HepG2 (cell line): ENCODE data around the gene GRIK3. TPM values are rescaled to one million over a fixed set of nuclear protein-coding genes. Genes with fewer than 3 reads are reported as not detected.

Experiments used
- ATAC-seq: fragments of 200-7000 bp; cut with Tn5 transposase; 3 replicates; pipeline ENCODE4 v1.9.1; 2020; ENCODE audit warnings: mild to moderate bottlenecking, moderate library complexity
- BruUV-seq: library from RNA; stranded (reverse); fragments of 400-500 nt; replicated peaks from 2 replicates; lab custom pipeline; 2021; lab: Mats Ljungman, UMichigan
- CTCF ChIA-PET: fragments of 300-600 bp; formaldehyde crosslinking; extraction: SDS; loops from one replicate; lab custom pipeline; 2021; ENCODE audit warnings: low total read pairs, inconsistent platforms, low intra/inter-chr PET ratio; lab: Yijun Ruan, JAX
- POLR2A ChIA-PET: fragments of 350-600 bp; sonication (Branson Sonifier 250); formaldehyde crosslinking; loops from one replicate; lab custom pipeline; 2020; ENCODE audit warnings: antibody characterized with exemption, inconsistent platforms; lab: Yijun Ruan, JAX
- DNase-seq: peaks from one replicate; pipeline ENCODE4 v3.0.0-alpha.2; 2015; ENCODE audit warnings: low spot score
- FAIRE-seq: peaks from 3 replicates; lab custom pipeline; 2011; peaks lifted over from hg19 to GRCh38; lab: Jason Lieb, UNC
- H2AFZ ChIP-seq: one replicate; pipeline ENCODE4 v1.6.1; 2011; ENCODE audit warnings: low read length, inconsistent platforms
- H3K27ac ChIP-seq: fragments of 300-600 bp; 3 replicates; pipeline ENCODE4 v1.8.0; 2011; ENCODE audit warnings: mixed run types, mild to moderate bottlenecking, mixed read lengths, low read length, inconsistent platforms; ENCODE audit not compliant: insufficient read depth; ENCODE audit errors: extremely low read length
- H3K27me3 ChIP-seq, 2 experiments: fragments of 200-600 bp in 1 of 2; 2 replicates in 1 of 2; 3 replicates in 1 of 2; pipeline versions ENCODE4 v1.6.0 to v1.8.0; 2011; ENCODE audit warnings: low read length in 2 of 2, mild to moderate bottlenecking in 2 of 2, moderate library complexity in 2 of 2, inconsistent platforms in 1 of 2; ENCODE audit not compliant: insufficient read depth in 2 of 2, control insufficient read depth in 1 of 2
- H3K36me3 ChIP-seq, 2 experiments: fragments of 200-600 bp in 1 of 2; replicated peaks in 1 of 2; 2 replicates in 1 of 2; 3 replicates in 1 of 2; pipeline versions ENCODE4 v1.5.1 to v1.8.0; 2011; ENCODE audit warnings: low read length in 2 of 2, inconsistent platforms in 1 of 2; ENCODE audit not compliant: insufficient read depth in 2 of 2, control insufficient read depth in 1 of 2
- H3K4me1 ChIP-seq: 2 replicates; pipeline ENCODE4 v1.5.1; 2012; ENCODE audit warnings: low read length, inconsistent platforms; ENCODE audit not compliant: insufficient read depth
- H3K4me2 ChIP-seq: 2 replicates; pipeline ENCODE4 v1.6.0; 2011; ENCODE audit warnings: low read depth, low read length, inconsistent platforms
- H3K4me3 ChIP-seq, 3 experiments: fragments of 200-600 bp in 1 of 3; sonication (generic), shearing (Covaris generic) in 1 of 3; replicated peaks in 1 of 3; 2 replicates each; pipeline ENCODE4 v1.5.1; 2011 to 2016; ENCODE audit warnings: low read length in 3 of 3, inconsistent platforms in 2 of 3, low read depth in 2 of 3, mild to moderate bottlenecking in 2 of 3, control low read depth in 1 of 3, mixed read lengths in 1 of 3; ENCODE audit not compliant: insufficient read depth in 1 of 3
- H3K79me2 ChIP-seq: one replicate; pipeline ENCODE4 v1.6.1; 2011; ENCODE audit warnings: low read length, inconsistent platforms; ENCODE audit not compliant: insufficient read depth
- H3K9ac ChIP-seq: 2 replicates; pipeline ENCODE4 v1.6.0; 2011; ENCODE audit warnings: mild to moderate bottlenecking, low read depth, low read length, inconsistent platforms; ENCODE audit not compliant: insufficient read depth
- H3K9me3 ChIP-seq: 2 replicates; pipeline ENCODE4 v1.5.1; 2012; ENCODE audit warnings: mild to moderate bottlenecking, low read length
- H4K20me1 ChIP-seq: 2 replicates; pipeline ENCODE4 v1.6.0; 2011; ENCODE audit warnings: inconsistent platforms, mild to moderate bottlenecking, low read length, moderate library complexity; ENCODE audit not compliant: insufficient read depth
- AKAP8 ChIP-seq: sonication (generic); formaldehyde crosslinking; IDR thresholded peaks from 2 replicates; pipeline ENCODE4 v1.5.1; 2020; ENCODE audit warnings: mild to moderate bottlenecking, missing genetic modification reagents
- CCDC6 ChIP-seq: sonication (generic); formaldehyde crosslinking; IDR thresholded peaks from 2 replicates; pipeline ENCODE4 v1.8.1; 2022; ENCODE audit warnings: mild to moderate bottlenecking, missing genetic modification reagents, moderate library complexity
- FOXK2 ChIP-seq: fragments of 450-650 bp; IDR thresholded peaks from 2 replicates; pipeline ENCODE4 v1.6.1; 2016
- ISL2 ChIP-seq: sonication (generic); formaldehyde crosslinking; IDR thresholded peaks from 2 replicates; pipeline ENCODE4 v1.5.0; 2020; ENCODE audit warnings: missing genetic modification reagents
- RCOR2 ChIP-seq: IDR thresholded peaks from 2 replicates; pipeline ENCODE4 v1.6.1; 2016; ENCODE audit warnings: missing biosample characterization, missing genetic modification reagents
- ZNF136 ChIP-seq: sonication (generic); formaldehyde crosslinking; IDR thresholded peaks from 2 replicates; pipeline ENCODE4 v1.8.1; 2022; ENCODE audit warnings: low read depth, mild to moderate bottlenecking, moderate library complexity, missing genetic modification reagents
- ZNF773 ChIP-seq: sonication (generic); formaldehyde crosslinking; IDR thresholded peaks from 2 replicates; pipeline ENCODE4 v1.4.0; 2020; ENCODE audit warnings: missing genetic modification reagents, borderline replicate concordance
- WGBS: methylation state at CpG from one replicate; pipeline ENCODE4 v1.1.6; 2017; ENCODE audit warnings: low lambda C conversion rate; 5-methylcytosine and 5-hydroxymethylcytosine counted together
- in situ Hi-C: cut with HindIII; loops from 2 replicates; pipeline ENCODE4 v1.10.0; 2017; ENCODE audit warnings: low pct_unique_long_range_greater_than_20kb; ENCODE audit not compliant: extremely low pct_ligation_motif_present
- intact Hi-C: fragments of 100-400 bp; cut with micrococcal nuclease; formaldehyde crosslinking; loops from one replicate; pipeline ENCODE4 v1.10.0; 2022; ENCODE audit not compliant: unreplicated experiment
- polyA plus RNA-seq, 8 experiments: library from polyadenylated mRNA; depleted of rRNA in 3 of 8; stranded (reverse) in 7 of 8; unstranded in 1 of 8; fragments of >200 nt; fragmentation: Illumina TruSeq in 4 of 8; extraction: Trizol in 4 of 8; gene quantifications; 2 replicates each; pipeline versions ENCODE4 v1.2.1 to v1.2.3, GENCODE V29; 2011 to 2016; ENCODE audit warnings: low read depth in 4 of 8, missing spikeins in 1 of 8, mixed read lengths in 1 of 8; ENCODE audit not compliant: insufficient read depth in 1 of 8
- total RNA-seq, 5 experiments: library from RNA; depleted of rRNA; stranded (reverse); fragments of >200 nt; fragmentation: Illumina TruSeq; extraction: Trizol; gene quantifications; 2 replicates each; pipeline ENCODE4 v1.2.3, GENCODE V29; 2016; ENCODE audit warnings: low read depth in 1 of 5
- TF ChIP-seq, protein P1 (sequence below): sonication (generic); formaldehyde crosslinking; IDR thresholded peaks from 2 replicates; pipeline ENCODE4 v1.4.0; 2020; ENCODE audit warnings: mild to moderate bottlenecking, missing genetic modification reagents
- TF ChIP-seq, protein P2 (sequence below): sonication (generic); formaldehyde crosslinking; IDR thresholded peaks from 2 replicates; pipeline ENCODE4 v1.8.1; 2023; ENCODE audit warnings: mild to moderate bottlenecking, missing genetic modification reagents

GRIK3 gene
- total and polyA plus RNA-seq, 2 of the 13 experiments (the other 11 are each of a cell fraction or from before 2014, with no cell fraction given) = not detected

DNA sequence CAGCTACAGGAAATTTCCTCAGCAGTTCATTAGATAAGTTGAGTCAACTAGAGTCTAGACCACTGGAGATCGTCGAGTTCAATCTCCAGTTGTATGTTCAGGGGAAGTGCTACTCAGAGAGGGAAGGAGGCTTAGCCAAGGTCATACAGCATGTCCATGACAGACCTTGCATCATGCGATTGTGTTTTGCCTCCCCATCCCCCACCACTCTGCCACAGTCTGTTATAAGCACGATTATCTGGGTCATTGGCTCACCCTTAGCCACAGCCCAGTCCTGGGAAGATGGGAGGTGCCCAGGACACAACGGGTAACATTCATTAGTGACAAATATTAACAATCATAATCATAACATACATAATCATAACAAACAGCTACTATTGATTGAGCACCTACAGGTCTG lies 18.9 kb upstream of the GRIK3 start:
- ChIA-PET POLR2A (no interaction called here), CTCF (no interaction called here)
- Histone ChIP-seq H3K36me3 (no peaks in the 10 kb centered on the region), H3K4me3 (no peak overlapping the region), H3K9ac (no peak overlapping the region), H3K4me1 (no peaks in the 10 kb centered on the region), H3K4me2 (no peak overlapping the region), H3K79me2 (no peaks in the 10 kb centered on the region), H2AFZ (no peak overlapping the region), H4K20me1 (no peaks in the 10 kb centered on the region), H3K9me3 (no peaks in the 10 kb centered on the region), H3K27me3 (peaks cover 0 to 1% of the 10 kb centered on the region in 2 experiments; a peak in 2 of 5 replicates), H3K27ac (no peak overlapping the region)
- no peak for DNase-seq
- in situ Hi-C loops = no loop called here
- intact Hi-C loops = no loop called here
- WGBS = 0% methylated on average over 3 of the region's 5 CpGs
- BruUV-seq = no TSS peak
- no peak for FAIRE-seq
- TF ChIP-seq CCDC6 (CRISPR knock-in tag) = no peak
- no peak for TF ChIP-seq ZNF136 (CRISPR knock-in tag)
- no peak for TF ChIP-seq ISL2 (CRISPR knock-in tag)
- TF ChIP-seq, protein P1, sequence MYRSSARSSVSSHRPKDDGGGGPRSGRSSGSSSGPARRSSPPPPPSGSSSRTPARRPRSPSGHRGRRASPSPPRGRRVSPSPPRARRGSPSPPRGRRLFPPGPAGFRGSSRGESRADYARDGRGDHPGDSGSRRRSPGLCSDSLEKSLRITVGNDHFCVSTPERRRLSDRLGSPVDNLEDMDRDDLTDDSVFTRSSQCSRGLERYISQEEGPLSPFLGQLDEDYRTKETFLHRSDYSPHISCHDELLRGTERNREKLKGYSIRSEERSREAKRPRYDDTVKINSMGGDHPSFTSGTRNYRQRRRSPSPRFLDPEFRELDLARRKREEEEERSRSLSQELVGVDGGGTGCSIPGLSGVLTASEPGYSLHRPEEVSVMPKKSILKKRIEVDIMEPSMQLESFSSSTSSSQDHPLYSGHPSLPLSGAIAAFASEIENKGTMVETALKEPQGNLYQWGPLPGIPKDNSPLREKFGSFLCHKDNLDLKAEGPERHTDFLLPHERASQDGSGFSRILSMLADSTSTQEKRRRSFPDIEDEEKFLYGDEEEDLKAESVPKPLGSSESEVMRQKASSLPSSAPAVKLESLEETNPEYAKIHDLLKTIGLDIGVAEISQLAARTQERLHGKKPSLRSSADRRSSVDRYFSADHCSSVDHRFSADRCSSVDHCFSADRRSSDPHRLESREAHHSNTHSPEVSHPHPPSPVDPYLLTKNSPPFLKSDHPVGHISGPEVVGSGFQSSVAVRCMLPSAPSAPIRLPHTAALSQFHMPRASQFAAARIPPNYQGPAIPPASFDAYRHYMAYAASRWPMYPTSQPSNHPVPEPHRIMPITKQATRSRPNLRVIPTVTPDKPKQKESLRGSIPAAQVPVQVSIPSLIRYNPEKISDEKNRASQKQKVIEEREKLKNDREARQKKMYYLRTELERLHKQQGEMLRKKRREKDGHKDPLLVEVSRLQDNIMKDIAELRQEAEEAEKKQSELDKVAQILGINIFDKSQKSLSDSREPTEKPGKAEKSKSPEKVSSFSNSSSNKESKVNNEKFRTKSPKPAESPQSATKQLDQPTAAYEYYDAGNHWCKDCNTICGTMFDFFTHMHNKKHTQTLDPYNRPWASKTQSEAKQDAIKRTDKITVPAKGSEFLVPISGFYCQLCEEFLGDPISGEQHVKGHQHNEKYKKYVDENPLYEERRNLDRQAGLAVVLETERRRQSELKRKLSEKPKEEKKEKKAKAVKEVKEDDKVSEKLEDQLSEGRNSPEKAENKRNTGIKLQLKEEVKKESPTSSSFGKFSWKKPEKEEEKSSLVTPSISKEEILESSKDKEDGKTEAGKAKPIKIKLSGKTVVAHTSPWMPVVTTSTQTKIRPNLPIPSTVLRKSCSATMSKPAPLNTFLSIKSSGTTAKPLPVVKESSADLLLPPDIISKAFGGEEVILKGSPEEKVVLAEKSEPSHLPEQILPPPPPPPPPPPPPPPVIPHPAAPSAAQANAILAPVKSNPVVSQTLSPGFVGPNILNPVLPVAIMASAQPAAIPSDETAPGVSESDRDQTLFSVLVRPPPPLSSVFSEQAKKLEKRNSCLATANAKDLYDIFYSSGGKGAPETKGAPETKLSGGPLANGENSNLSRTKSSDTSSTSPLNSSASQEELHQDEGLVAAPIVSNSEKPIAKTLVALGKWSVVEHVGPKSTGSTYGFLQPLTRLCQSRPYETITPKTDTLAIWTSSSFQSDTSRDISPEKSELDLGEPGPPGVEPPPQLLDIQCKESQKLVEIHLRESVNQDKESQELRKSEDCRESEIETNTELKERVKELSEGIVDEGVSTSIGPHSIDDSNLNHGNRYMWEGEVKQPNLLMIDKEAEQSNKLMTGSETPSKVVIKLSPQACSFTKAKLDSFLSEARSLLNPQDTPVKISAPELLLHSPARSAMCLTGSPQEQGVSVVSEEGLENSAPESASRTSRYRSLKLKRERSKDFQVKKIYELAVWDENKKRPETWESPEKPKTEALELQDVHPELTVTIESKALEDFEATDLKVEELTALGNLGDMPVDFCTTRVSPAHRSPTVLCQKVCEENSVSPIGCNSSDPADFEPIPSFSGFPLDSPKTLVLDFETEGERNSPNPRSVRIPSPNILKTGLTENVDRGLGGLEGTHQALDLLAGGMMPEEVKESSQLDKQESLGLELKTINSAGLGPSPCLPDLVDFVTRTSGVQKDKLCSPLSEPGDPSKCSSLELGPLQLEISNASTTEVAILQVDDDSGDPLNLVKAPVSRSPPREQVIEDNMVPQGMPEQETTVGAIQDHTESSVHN (CRISPR knock-in tag) = no peak
- TF ChIP-seq RCOR2 (CRISPR knock-in tag) = no peak
- no peak for TF ChIP-seq ZNF773 (CRISPR knock-in tag)
- no peak for TF ChIP-seq AKAP8 (CRISPR knock-in tag)
- TF ChIP-seq, protein P2, sequence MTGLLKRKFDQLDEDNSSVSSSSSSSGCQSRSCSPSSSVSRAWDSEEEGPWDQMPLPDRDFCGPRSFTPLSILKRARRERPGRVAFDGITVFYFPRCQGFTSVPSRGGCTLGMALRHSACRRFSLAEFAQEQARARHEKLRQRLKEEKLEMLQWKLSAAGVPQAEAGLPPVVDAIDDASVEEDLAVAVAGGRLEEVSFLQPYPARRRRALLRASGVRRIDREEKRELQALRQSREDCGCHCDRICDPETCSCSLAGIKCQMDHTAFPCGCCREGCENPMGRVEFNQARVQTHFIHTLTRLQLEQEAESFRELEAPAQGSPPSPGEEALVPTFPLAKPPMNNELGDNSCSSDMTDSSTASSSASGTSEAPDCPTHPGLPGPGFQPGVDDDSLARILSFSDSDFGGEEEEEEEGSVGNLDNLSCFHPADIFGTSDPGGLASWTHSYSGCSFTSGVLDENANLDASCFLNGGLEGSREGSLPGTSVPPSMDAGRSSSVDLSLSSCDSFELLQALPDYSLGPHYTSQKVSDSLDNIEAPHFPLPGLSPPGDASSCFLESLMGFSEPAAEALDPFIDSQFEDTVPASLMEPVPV (CRISPR knock-in tag) = no peak
- TF ChIP-seq FOXK2 = no peak
- ATAC-seq = no peak
